OCI-LY7 (cell line): ENCODE measurements around the gene NPY2R. TPM values are rescaled to one million over a fixed set of nuclear protein-coding genes. Genes with fewer than 3 reads are reported as not detected.

Experiments used
- BruUV-seq: library from RNA; stranded (reverse); fragments of 400-500 nt; replicated peaks from 2 replicates; lab custom pipeline; 2021; lab: Mats Ljungman, UMichigan
- CTCF ChIA-PET: fragments of 300-600 bp; sonication (Branson Sonifier 250); formaldehyde crosslinking; loops from one replicate; lab custom pipeline; 2022; ENCODE audit warnings: antibody characterized with exemption; ENCODE audit not compliant: unreplicated experiment; lab: Charles Lee
- POLR2A ChIA-PET: fragments of 300-600 bp; sonication (Branson Sonifier 250); formaldehyde crosslinking; loops from one replicate; lab custom pipeline; 2022; ENCODE audit warnings: antibody characterized with exemption; lab: Charles Lee
- DNase-seq: peaks from one replicate; pipeline ENCODE4 v3.0.0-alpha.2; 2015; ENCODE audit warnings: low spot score
- H2AFZ ChIP-seq: fragments of 200-600 bp; sonication (generic), shearing (Covaris generic); 2 replicates; pipeline ENCODE4 v1.6.1; 2014; ENCODE audit warnings: mild to moderate bottlenecking, antibody characterized with exemption, low read length, moderate library complexity
- H3K27ac ChIP-seq: fragments of 200-600 bp; sonication (generic); 2 replicates; pipeline ENCODE4 v1.5.1; 2014; ENCODE audit warnings: mixed run types, low read depth, mild to moderate bottlenecking, moderate library complexity, low read length, inconsistent platforms; ENCODE audit not compliant: poor library complexity, severe bottlenecking
- H3K36me3 ChIP-seq: fragments of 200-600 bp; sonication (generic); 2 replicates; pipeline ENCODE4 v1.6.1; 2014; ENCODE audit warnings: mild to moderate bottlenecking, antibody characterized with exemption, low read length, moderate library complexity, mixed read lengths; ENCODE audit not compliant: insufficient read depth
- H3K4me1 ChIP-seq: fragments of 200-600 bp; sonication (generic); 2 replicates; pipeline ENCODE4 v1.5.1; 2014; ENCODE audit warnings: mild to moderate bottlenecking, low read length; ENCODE audit not compliant: insufficient read depth, poor library complexity, severe bottlenecking
- H3K4me2 ChIP-seq: fragments of 200-600 bp; sonication (generic); 2 replicates; pipeline ENCODE4 v1.6.1; 2014; ENCODE audit warnings: mild to moderate bottlenecking, low read length
- H3K4me3 ChIP-seq: fragments of 200-600 bp; sonication (generic); 2 replicates; pipeline ENCODE4 v1.5.1; 2014; ENCODE audit warnings: mild to moderate bottlenecking, low read depth, low read length; ENCODE audit not compliant: poor library complexity, severe bottlenecking
- H3K79me2 ChIP-seq: fragments of 200-600 bp; sonication (generic); 2 replicates; pipeline ENCODE4 v1.6.1; 2016; ENCODE audit warnings: low read depth, mild to moderate bottlenecking, low read length, moderate library complexity, mixed read lengths; ENCODE audit not compliant: insufficient read depth
- H3K9me2 ChIP-seq: fragments of 200-600 bp; sonication (generic); 2 replicates; pipeline ENCODE4 v1.6.1; 2016; ENCODE audit warnings: mild to moderate bottlenecking, low read length, mixed read lengths; ENCODE audit not compliant: insufficient read depth
- H3K9me3 ChIP-seq: fragments of 200-600 bp; sonication (generic); 2 replicates; pipeline ENCODE4 v1.6.1; 2014; ENCODE audit warnings: mild to moderate bottlenecking, mixed run types, low read length, mixed read lengths
- H4K20me1 ChIP-seq: fragments of 200-600 bp; sonication (generic); 2 replicates; pipeline ENCODE4 v1.6.1; 2014; ENCODE audit warnings: mild to moderate bottlenecking, antibody characterized with exemption, low read length, moderate library complexity, mixed read lengths; ENCODE audit not compliant: insufficient read depth
- CTCF ChIP-seq: fragments of 200-600 bp; sonication (generic); conservative IDR thresholded peaks from 2 replicates; pipeline ENCODE4 v1.5.1; 2014; ENCODE audit warnings: mild to moderate bottlenecking, antibody characterized with exemption, low read length, moderate library complexity, mixed read lengths
- EZH2phosphoT487 ChIP-seq: fragments of 200-600 bp; sonication (generic); IDR thresholded peaks from 2 replicates; pipeline ENCODE4 v1.6.1; 2018; ENCODE audit warnings: low read depth, borderline replicate concordance, mild to moderate bottlenecking, mixed run types, antibody characterized with exemption, low read length, moderate library complexity, mixed read lengths
- intact Hi-C: fragments of 100-400 bp; cut with micrococcal nuclease; formaldehyde crosslinking; loops from one replicate; pipeline ENCODE4 v1.10.0; 2022; ENCODE audit not compliant: unreplicated experiment
- total RNA-seq, 2 experiments: library from RNA; depleted of rRNA in 1 of 2; stranded (reverse); fragments of >200 nt in 1 of 2; shearing (Covaris generic) in 1 of 2; gene quantifications; 2 replicates each; pipeline ENCODE4 v1.2.3, GENCODE V29; 2014 to 2022

The NPY2R gene
- total RNA-seq, 2 experiments from 2014 or later = not detected

- Histone ChIP-seq H2AFZ (no peak overlapping the region), H3K36me3 (no peaks in the 10 kb centered on the region), H3K9me2 (no peaks in the 10 kb centered on the region), H3K79me2 (no peaks in the 10 kb centered on the region), H3K4me3 (no peak overlapping the region), H3K4me1 (no peaks in the 10 kb centered on the region), H4K20me1 (no peaks in the 10 kb centered on the region), H3K27ac (no peak overlapping the region), H3K9me3 (no peaks in the 10 kb centered on the region), H3K4me2 (no peak overlapping the region)
- intact Hi-C loops = no loop called here
- TF ChIP-seq EZH2phosphoT487 (no peak), CTCF (no peak)
- BruUV-seq = no TSS peak
- ChIA-PET POLR2A (no interaction called here), CTCF (no interaction called here)
- no peak for DNase-seq
Observed at GRCh38 chr4:155241225-155241624, 32.8 kb downstream of the NPY2R start.

- Histone ChIP-seq H3K27ac (no peak overlapping the region), H3K9me2 (no peaks in the 10 kb centered on the region), H3K4me3 (no peak overlapping the region), H3K9me3 (no peaks in the 10 kb centered on the region), H3K4me2 (no peak overlapping the region), H4K20me1 (no peaks in the 10 kb centered on the region), H3K79me2 (no peaks in the 10 kb centered on the region), H3K4me1 (no peaks in the 10 kb centered on the region), H2AFZ (no peak overlapping the region), H3K36me3 (no peaks in the 10 kb centered on the region)
- ChIA-PET CTCF (no interaction called here), POLR2A (no interaction called here)
- BruUV-seq = no TSS peak
- TF ChIP-seq CTCF = no peak
- TF ChIP-seq EZH2phosphoT487 = no peak
- intact Hi-C loops = no loop called here
- DNase-seq = no peak
Observed at GRCh38 chr4:155241664-155242063, 33.2 kb downstream of the NPY2R start.

- Histone ChIP-seq H3K9me2 (no peaks in the 10 kb centered on the region), H3K4me2 (no peak overlapping the region), H3K27ac (no peak overlapping the region), H3K4me1 (no peaks in the 10 kb centered on the region), H3K36me3 (no peaks in the 10 kb centered on the region), H3K9me3 (no peaks in the 10 kb centered on the region), H4K20me1 (no peaks in the 10 kb centered on the region), H3K79me2 (no peaks in the 10 kb centered on the region), H3K4me3 (no peak overlapping the region), H2AFZ (no peak overlapping the region)
- CTCF ChIA-PET = no interaction called here
- BruUV-seq = no TSS peak
- intact Hi-C loops = no loop called here
- POLR2A ChIA-PET = no interaction called here
- no peak for DNase-seq
- no peak for TF ChIP-seq EZH2phosphoT487
- TF ChIP-seq CTCF = no peak
Observed at GRCh38 chr4:155245105-155245504, 36.7 kb downstream of the NPY2R start.
